Endodermal cell (in vitro differentiated cells): ENCODE measurements around the gene TPP1. TPM values are rescaled to one million over a fixed set of nuclear protein-coding genes. Genes with fewer than 3 reads are reported as not detected.

Source experiments
- DNase-seq: peaks from one replicate; pipeline ENCODE4 v3.0.0-alpha.2; 2017
- H3K27ac ChIP-seq: 2 replicates; pipeline ENCODE4 v1.5.1; 2013; ENCODE audit warnings: mild to moderate bottlenecking, low read depth, low read length, moderate library complexity
- H3K27me3 ChIP-seq: 2 replicates; pipeline ENCODE4 v1.6.1; 2013; ENCODE audit warnings: mild to moderate bottlenecking, low read length, moderate library complexity; ENCODE audit not compliant: insufficient read depth, control insufficient read depth, poor library complexity, severe bottlenecking
- H3K36me3 ChIP-seq: 2 replicates; pipeline ENCODE4 v1.7.0; 2013; ENCODE audit warnings: mild to moderate bottlenecking, low read length, moderate library complexity; ENCODE audit not compliant: control insufficient read depth, insufficient read depth
- H3K4me1 ChIP-seq: one replicate; pipeline ENCODE4 v1.7.0; 2013; ENCODE audit warnings: low read length; ENCODE audit not compliant: control insufficient read depth, insufficient read depth
- H3K4me3 ChIP-seq: 2 replicates; pipeline ENCODE4 v1.5.1; 2013; ENCODE audit warnings: mild to moderate bottlenecking, low read length, moderate library complexity
- H3K9ac ChIP-seq: 2 replicates; pipeline ENCODE4 v1.6.1; 2013; ENCODE audit warnings: mild to moderate bottlenecking, low read length, moderate library complexity; ENCODE audit not compliant: poor library complexity, severe bottlenecking; ENCODE audit errors: extremely low read depth
- H3K9me3 ChIP-seq: 2 replicates; pipeline ENCODE4 v1.6.1; 2013; ENCODE audit warnings: mild to moderate bottlenecking, low read length, moderate library complexity; ENCODE audit not compliant: control insufficient read depth
- H3K27ac Mint-ChIP-seq: 2 replicates; pipeline ENCODE4 v1.8.0; 2020; ENCODE audit warnings: mixed read lengths
- H3K27me3 Mint-ChIP-seq: 2 replicates; pipeline ENCODE4 v1.8.0; 2021; ENCODE audit warnings: mild to moderate bottlenecking, mixed read lengths; ENCODE audit not compliant: insufficient read depth
- H3K36me3 Mint-ChIP-seq: 2 replicates; pipeline ENCODE4 v1.8.0; 2020; ENCODE audit warnings: low read depth, mixed read lengths
- H3K4me1 Mint-ChIP-seq: 2 replicates; pipeline ENCODE4 v1.8.0; 2020; ENCODE audit warnings: mixed read lengths
- H3K4me3 Mint-ChIP-seq: 2 replicates; pipeline ENCODE4 v1.8.0; 2020; ENCODE audit warnings: mild to moderate bottlenecking, moderate library complexity, mixed read lengths
- H3K9me3 Mint-ChIP-seq: 2 replicates; pipeline ENCODE4 v1.8.0; 2020; ENCODE audit warnings: mild to moderate bottlenecking, mixed read lengths
- WGBS, 2 experiments: methylation state at CpG; one replicate each; pipeline versions ENCODE4 v1.1.5 to v1.1.7; 2013; ENCODE audit warnings: missing lambda C conversion rate in 2 of 2, mixed read lengths in 1 of 2; ENCODE audit not compliant: insufficient coverage in 1 of 2, insufficient read length in 1 of 2; 5-methylcytosine and 5-hydroxymethylcytosine counted together
- total RNA-seq, 2 donors: library from RNA; stranded (reverse); fragmentation: NEBNext Ultra II Directional in 1 of 2; extraction: Animal tissue kit (Norgen Biotek cat#: 25700) in 1 of 2; gene quantifications; 2 replicates in 1 of 2; 3 replicates in 1 of 2; pipeline ENCODE4 v1.2.1, GENCODE V29; 2021
- TF ChIP-seq, protein P1 (sequence below): fragments of 200-600 bp; sonication (generic); conservative IDR thresholded peaks from 2 replicates; pipeline ENCODE4 v1.5.0; 2021; ENCODE audit warnings: antibody characterized with exemption, mild to moderate bottlenecking

The TPP1 gene
- total RNA-seq, 2 donors from 2014 or later: 68.3 to 71.0 TPM

DNA sequence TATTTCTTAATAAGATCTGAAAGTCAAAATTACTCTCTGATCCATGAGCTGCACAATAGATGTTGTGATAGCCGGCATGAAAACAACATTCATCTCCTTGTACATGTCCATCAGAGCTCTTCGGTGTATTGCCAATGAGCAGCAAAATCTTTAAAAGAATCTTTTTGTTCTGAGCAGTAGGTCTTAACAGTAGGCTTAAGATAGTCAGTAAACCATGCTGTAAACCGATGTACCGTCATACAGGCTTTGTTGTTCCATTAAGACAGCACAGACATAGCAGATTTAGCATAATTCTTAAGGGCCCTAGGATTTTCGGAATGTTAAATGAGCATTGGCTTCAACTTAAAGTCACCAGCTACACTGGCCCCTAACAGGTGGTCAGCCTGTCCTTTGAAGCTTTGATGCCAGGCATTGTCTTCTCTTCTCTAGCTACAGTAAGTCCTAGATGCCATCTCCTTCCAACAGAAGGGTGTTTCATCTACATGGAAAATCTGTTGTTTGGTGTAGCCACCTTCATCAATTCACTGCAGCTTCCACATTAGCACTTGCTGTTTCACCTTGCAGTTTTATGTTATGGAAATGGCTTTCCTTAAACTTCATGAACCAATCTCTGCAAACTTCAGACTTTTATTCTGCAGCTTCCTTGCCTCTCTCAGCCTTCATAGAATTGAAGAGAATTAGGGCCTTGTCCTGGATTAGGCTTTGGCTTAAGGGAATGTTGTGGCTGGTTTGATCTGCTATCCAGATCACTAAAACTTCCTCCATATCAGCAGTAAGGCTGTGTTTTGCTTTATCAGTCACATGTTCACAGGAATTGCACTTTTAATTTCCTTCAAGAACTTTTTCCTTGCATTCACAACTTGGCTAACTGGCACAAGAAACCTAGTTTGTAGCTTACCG, 44.2 kb downstream of the TPP1 start:
- no peaks in the 10 kb centered on the region for H3K4me1 Mint-ChIP-seq
- no peak overlapping the region for H3K27ac Mint-ChIP-seq
- WGBS, 2 experiments: 93 to 99% methylated on average over 6 of the region's 6 CpGs
- TF ChIP-seq, protein P1, sequence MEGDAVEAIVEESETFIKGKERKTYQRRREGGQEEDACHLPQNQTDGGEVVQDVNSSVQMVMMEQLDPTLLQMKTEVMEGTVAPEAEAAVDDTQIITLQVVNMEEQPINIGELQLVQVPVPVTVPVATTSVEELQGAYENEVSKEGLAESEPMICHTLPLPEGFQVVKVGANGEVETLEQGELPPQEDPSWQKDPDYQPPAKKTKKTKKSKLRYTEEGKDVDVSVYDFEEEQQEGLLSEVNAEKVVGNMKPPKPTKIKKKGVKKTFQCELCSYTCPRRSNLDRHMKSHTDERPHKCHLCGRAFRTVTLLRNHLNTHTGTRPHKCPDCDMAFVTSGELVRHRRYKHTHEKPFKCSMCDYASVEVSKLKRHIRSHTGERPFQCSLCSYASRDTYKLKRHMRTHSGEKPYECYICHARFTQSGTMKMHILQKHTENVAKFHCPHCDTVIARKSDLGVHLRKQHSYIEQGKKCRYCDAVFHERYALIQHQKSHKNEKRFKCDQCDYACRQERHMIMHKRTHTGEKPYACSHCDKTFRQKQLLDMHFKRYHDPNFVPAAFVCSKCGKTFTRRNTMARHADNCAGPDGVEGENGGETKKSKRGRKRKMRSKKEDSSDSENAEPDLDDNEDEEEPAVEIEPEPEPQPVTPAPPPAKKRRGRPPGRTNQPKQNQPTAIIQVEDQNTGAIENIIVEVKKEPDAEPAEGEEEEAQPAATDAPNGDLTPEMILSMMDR: no peak
- H3K36me3 ChIP-seq: no peaks in the 10 kb centered on the region
- no peak overlapping the region for H3K9ac ChIP-seq
- no peak overlapping the region for H3K4me3 Mint-ChIP-seq
- H3K27me3 ChIP-seq: no peaks in the 10 kb centered on the region
- H3K27ac ChIP-seq: no peak overlapping the region
- no peaks in the 10 kb centered on the region for H3K9me3 ChIP-seq
- DNase-seq: no peak
- no peaks in the 10 kb centered on the region for H3K4me1 ChIP-seq
- H3K9me3 Mint-ChIP-seq: no peaks in the 10 kb centered on the region
- H3K36me3 Mint-ChIP-seq: peaks cover 2% of the 10 kb centered on the region
- H3K4me3 ChIP-seq: no peak overlapping the region
- peaks cover 1% of the 10 kb centered on the region for H3K27me3 Mint-ChIP-seq

DNA sequence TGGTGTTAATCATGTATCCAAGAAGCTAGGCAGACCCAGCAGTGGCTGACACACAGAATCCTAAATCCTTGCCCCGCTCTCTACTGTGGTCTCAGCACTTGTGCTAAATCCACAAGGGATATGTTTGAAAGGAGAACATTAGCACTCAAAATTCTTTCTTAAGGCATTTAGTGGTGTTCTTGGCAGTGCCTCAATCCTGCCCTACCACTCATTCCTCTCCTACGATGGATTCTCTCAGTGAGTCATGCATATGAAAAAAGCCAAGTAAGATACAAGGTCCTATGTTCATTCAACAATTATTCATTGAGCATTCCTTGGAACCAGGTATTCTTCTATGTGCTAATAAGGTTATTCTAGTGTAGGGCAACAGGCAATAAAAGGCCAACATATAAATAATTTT, 47.0 kb downstream of the TPP1 start:
- Histone ChIP-seq H3K4me1 (no peaks in the 10 kb centered on the region), H3K27me3 (no peaks in the 10 kb centered on the region), H3K9ac (no peak overlapping the region), H3K36me3 (no peaks in the 10 kb centered on the region), H3K9me3 (no peaks in the 10 kb centered on the region), H3K27ac (no peak overlapping the region), H3K4me3 (no peak overlapping the region)
- TF ChIP-seq, protein P1: no peak
- Mint-ChIP-seq H3K4me3 (no peak overlapping the region), H3K36me3 (peaks cover 2% of the 10 kb centered on the region), H3K27me3 (peaks cover 1% of the 10 kb centered on the region), H3K4me1 (peaks cover 7% of the 10 kb centered on the region), H3K9me3 (no peaks in the 10 kb centered on the region), H3K27ac (no peak overlapping the region)
- no peak for DNase-seq
- 97% methylated on average over 2 of the region's 2 CpGs; no CpG with 5 or more reads in 1 of the 2 experiments for WGBS, 2 experiments

DNA sequence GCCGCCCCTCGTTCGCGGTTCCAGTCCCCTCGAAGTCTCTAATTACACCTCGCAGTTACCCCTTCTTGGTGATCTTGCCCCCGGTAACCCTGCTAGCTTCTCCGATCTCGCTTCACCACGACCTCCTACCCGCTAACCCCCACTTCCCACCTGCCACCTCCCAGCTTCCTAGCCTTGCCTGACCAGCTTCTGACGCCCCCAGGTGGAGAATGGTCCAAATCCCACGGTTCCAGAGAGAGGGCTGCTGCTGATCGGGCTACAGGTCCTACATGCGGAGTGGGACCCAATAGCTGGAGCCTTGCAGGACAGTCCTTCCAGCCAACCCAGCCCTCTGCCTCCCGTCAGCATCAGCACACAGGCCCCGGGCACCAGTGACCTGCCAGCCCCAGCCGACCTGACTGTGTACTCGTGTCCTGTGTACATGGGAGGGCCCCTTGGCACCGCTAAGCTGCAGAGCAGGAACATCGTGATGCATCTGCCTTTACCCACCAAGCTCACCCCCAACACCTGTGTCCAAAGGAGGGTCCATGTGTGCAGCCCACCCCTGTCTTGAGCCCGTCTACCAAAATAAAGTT, 47.7 kb downstream of the TPP1 start:
- H3K4me3 Mint-ChIP-seq: no peak overlapping the region
- H3K27me3 ChIP-seq: no peaks in the 10 kb centered on the region
- H3K9me3 Mint-ChIP-seq: no peaks in the 10 kb centered on the region
- H3K36me3 ChIP-seq: no peaks in the 10 kb centered on the region
- no peak overlapping the region for H3K27ac Mint-ChIP-seq
- H3K36me3 Mint-ChIP-seq: peaks cover 2% of the 10 kb centered on the region
- H3K27ac ChIP-seq: no peak overlapping the region
- H3K4me1 Mint-ChIP-seq: peaks cover 7% of the 10 kb centered on the region
- peaks cover 1% of the 10 kb centered on the region for H3K27me3 Mint-ChIP-seq
- H3K4me3 ChIP-seq: no peak overlapping the region
- TF ChIP-seq, protein P1: no peak
- DNase-seq: peak; percentile 61
- no peak overlapping the region for H3K9ac ChIP-seq
- H3K9me3 ChIP-seq: no peaks in the 10 kb centered on the region
- no peaks in the 10 kb centered on the region for H3K4me1 ChIP-seq
- WGBS, 2 experiments: 93 to 95% methylated on average over 14 to 22 of the region's 22 CpGs
